RWPE1 (cell line): ENCODE measurements around the gene CLP1.

Source experiments
- CTCF ChIA-PET: fragments of 350-600 bp; sonication (Branson Sonifier 250); formaldehyde crosslinking; extraction: SDS; loops from one replicate; lab custom pipeline; 2021; lab: Yijun Ruan, JAX
- POLR2A ChIA-PET: fragments of 400-600 bp; formaldehyde crosslinking; extraction: SDS; loops from one replicate; lab custom pipeline; 2020; ENCODE audit warnings: antibody characterized with exemption; ENCODE audit not compliant: low non-redundant PET; lab: Yijun Ruan, JAX
- DNase-seq: peaks from one replicate; pipeline ENCODE4 v3.0.0; 2012; ENCODE audit warnings: low spot score
- H3K27ac ChIP-seq: fragments of 450-650 bp; 2 replicates; pipeline ENCODE4 v1.5.1; 2017
- TF ChIP-seq, protein P1 (sequence below): fragments of 450-650 bp; conservative IDR thresholded peaks from 2 replicates; pipeline ENCODE4 v1.5.1; 2017; ENCODE audit warnings: low read depth, mild to moderate bottlenecking

Gene CLP1

DNA sequence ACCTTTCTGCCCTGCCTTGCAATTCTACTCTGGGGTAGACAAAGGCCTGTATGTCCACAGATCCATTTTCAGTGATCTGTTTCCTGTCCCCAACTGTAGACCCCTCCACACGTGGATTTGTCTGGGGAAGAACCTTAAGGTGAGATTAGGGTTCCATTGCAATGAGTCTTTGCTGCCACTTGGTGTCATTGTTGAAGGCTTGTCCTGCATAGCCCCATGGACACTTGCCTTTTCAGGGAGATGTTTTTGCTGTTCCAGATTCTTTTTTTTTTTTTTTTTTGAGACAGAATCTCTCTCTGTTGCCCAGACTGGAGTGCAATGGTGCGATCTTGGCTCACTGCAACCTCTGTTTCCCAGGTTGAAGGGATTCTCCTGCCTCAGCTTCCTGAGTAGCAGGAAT is 38.2 kb upstream of the CLP1 start:
- CTCF ChIA-PET: interaction anchor here (0.7 kb wide), 1 partner anchor 252 kb away, joined by 3 read pairs; no protein-coding TSS in a partner anchor
- DNase-seq: no peak
- POLR2A ChIA-PET: no interaction called here
- no peak overlapping the region for H3K27ac ChIP-seq
- TF ChIP-seq, protein P1, sequence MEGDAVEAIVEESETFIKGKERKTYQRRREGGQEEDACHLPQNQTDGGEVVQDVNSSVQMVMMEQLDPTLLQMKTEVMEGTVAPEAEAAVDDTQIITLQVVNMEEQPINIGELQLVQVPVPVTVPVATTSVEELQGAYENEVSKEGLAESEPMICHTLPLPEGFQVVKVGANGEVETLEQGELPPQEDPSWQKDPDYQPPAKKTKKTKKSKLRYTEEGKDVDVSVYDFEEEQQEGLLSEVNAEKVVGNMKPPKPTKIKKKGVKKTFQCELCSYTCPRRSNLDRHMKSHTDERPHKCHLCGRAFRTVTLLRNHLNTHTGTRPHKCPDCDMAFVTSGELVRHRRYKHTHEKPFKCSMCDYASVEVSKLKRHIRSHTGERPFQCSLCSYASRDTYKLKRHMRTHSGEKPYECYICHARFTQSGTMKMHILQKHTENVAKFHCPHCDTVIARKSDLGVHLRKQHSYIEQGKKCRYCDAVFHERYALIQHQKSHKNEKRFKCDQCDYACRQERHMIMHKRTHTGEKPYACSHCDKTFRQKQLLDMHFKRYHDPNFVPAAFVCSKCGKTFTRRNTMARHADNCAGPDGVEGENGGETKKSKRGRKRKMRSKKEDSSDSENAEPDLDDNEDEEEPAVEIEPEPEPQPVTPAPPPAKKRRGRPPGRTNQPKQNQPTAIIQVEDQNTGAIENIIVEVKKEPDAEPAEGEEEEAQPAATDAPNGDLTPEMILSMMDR: no peak

DNA sequence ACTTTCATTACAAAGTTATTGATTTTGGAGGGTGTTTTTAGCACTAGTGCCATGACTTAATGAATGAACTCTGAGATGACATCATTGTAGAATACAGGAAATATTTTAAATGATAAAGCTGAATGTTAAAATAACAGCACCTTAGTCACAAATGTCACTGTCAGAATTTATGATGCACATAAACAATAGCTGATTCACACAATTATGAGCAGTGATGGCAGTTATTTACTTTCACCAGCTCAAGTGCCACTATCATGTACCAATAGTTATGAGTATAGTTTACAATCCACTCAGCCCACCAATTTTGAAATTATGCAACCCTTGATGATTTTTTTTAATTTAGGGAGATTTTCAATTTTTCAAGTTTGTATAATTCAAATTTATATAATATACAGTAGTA is 37.1 kb upstream of the CLP1 start:
- ChIA-PET POLR2A (no interaction called here), CTCF (no interaction called here)
- DNase-seq: no peak
- H3K27ac ChIP-seq: no peak overlapping the region
- TF ChIP-seq, protein P1: no peak

DNA sequence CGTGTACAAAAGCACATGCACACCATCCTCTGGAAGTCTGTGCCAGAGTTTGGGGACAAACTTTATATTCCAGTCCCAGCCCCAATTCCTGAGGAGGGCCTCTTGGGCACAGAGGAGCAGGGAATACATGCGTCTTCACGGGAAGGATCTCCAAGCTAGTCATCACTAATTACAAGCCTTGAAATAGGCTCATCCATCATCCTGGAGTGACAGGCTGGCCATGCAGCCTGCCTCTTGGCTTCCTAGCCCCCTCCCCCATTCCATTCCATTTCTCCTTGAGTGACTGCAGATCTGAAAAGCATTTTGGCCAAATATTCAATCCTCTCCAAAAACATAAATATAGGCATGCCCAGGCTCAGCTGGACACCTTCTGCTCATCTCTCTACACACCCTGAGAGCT is 35.3 kb upstream of the CLP1 start:
- H3K27ac ChIP-seq: no peak overlapping the region
- ChIA-PET POLR2A (no interaction called here), CTCF (interaction anchor here (0.6 kb wide), 2 partner anchors 18 to 68 kb away, joined by 3 to 4 read pairs; no protein-coding TSS in a partner anchor)
- TF ChIP-seq, protein P1: no peak
- no peak for DNase-seq

DNA sequence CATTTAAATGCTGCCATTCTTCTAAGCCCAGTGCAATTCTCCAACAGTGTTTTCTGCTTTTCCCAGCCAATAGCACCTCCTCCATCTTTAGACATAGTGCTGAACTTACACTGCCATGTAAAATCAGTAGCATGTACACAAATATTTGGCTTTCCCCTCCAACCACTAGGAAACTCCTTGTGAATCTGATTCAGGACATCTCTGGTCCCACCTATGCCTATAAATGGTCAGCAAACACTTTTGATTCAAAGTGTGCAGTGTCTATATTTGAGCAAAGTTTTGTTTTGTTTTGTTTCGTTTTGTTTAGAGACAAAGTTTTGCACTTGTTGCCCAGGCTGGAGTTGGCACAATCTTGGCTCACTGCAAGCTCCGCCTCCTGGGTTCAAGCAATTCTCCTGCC is 32.7 kb upstream of the CLP1 start:
- CTCF ChIA-PET: interaction anchor here (0.6 kb wide), 1 partner anchor 19 kb away, joined by 6 read pairs; no protein-coding TSS in a partner anchor
- H3K27ac ChIP-seq: no peak overlapping the region
- TF ChIP-seq, protein P1: no peak
- POLR2A ChIA-PET: no interaction called here
- no peak for DNase-seq

DNA sequence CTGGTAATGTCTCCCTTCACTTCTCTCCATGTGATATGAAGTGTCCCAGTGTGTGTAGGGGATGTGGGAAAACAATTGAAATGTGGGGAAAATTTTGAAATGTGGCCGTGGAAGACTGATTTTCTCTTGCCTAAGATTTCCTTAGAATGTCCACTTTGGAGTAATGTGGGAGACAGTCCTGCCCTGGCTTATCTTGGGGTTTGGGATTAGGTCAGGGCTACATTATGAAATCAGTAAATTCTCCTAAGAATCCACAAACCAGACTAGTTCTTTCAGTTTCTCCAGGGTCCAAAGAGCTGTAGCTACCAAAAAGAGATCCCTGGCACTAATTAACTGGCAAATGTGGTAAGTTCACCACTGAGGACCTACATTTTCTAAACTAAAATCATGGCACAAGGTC is 30.7 kb upstream of the CLP1 start:
- DNase-seq: no peak
- ChIA-PET POLR2A (no interaction called here), CTCF (interaction anchor here (0.6 to 1.6 kb wide), 2 partner anchors 8 to 17 kb away, joined by 3 to 8 read pairs; no protein-coding TSS in a partner anchor)
- H3K27ac ChIP-seq: no peak overlapping the region
- TF ChIP-seq, protein P1: no peak

DNA sequence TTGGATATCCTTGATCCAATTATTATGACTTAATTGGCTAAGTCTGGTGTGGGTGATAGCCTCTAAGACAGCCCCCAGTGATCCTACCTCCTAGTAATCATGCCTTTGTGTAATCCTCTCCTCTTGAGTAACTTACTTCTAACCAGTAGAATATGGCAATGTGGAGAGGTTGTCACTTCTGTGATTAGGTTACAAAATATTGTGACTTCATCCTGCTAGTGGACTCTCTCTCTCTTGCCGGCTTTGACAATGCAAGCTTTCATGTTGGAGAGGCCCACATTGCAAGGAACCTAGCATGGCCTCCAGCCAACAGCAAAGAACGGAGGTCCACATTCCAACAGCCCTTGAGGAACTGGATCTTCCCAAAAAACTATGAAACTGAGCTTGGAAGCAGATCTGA is 27.4 kb upstream of the CLP1 start:
- TF ChIP-seq, protein P1: no peak
- DNase-seq: no peak
- no peak overlapping the region for H3K27ac ChIP-seq
- ChIA-PET CTCF (interaction anchor here (1.0 kb wide), 1 partner anchor 894 kb away, joined by 3 read pairs; no protein-coding TSS in a partner anchor), POLR2A (no interaction called here)
